MM.1S (cell line): ENCODE measurements around the gene OTOP2.

Experiments
- CTCF ChIP-seq: fragments of 300-600 bp; sonication (generic); IDR thresholded peaks from 2 replicates; pipeline ENCODE4 v1.5.1; 2016; ENCODE audit warnings: antibody characterized with exemption, low read length, mixed read lengths
- EZH2phosphoT487 ChIP-seq: fragments of 300-600 bp; sonication (generic); IDR thresholded peaks from 2 replicates; pipeline ENCODE4 v1.6.1; 2018; ENCODE audit warnings: antibody characterized with exemption, low read length

DNA sequence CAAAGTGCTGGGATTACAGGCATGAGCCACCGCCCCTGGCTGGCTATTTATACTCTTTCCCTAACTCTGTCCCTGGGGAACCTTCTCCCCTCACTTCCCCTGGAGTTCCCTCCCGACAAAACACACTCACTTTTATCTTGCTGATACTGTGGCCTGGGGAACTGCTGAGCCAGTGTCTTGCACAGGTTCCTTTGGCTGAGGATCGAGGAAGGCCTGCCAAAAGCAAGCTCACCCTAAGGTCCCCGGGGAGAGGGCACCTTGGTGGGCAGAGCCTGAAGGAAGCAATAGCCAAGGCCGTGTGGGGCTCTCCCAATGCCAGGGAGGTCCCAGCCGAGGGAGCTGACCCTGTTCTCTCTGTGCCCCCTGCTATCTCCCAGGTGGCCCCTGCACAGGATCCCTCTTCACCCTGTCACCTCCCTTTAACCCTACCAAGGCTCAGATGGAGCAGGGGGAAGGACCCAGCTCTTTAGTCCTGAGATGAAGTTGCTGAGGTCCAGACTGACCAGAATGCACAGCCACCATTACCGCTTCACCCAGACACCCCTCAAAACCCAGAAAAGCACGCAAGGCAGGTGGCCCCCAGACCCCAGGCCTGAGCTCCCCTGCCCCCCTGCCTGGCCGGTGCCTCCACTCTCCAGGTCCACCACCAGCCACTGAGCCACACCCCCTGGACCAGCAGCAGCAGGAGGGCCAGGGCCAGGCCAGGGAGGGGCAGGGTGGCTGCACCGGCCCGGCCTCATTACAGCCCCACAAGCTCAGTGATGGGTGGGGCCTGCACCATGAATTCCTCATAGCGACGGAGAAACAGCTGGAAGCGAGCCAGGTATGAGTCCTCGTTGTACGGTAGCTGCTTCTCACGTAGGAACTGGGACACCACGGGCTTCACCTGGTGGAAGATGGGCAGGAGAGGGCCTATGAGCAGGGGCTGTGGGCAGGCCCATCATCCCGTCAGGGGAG is 46.2 kb upstream of the OTOP2 start:
- TF ChIP-seq CTCF: no peak
- no peak for TF ChIP-seq EZH2phosphoT487
